GM19372 (cell line): Measurements from ENCODE around the gene AOC3.
"Not testable (repeated sequence)": the region's sequence is repeated elsewhere in the genome, so short reads cannot be mapped to it uniquely, and the experiment has no call there.

ENCODE experiments used
- ATAC-seq: cut with Tn5 transposase; IDR thresholded peaks from one replicate; pipeline ENCODE4 v1.9.1; 2021; ENCODE audit warnings: mild to moderate bottlenecking, low read depth, moderate library complexity; ENCODE audit not compliant: unreplicated experiment

The AOC3 gene

DNA sequence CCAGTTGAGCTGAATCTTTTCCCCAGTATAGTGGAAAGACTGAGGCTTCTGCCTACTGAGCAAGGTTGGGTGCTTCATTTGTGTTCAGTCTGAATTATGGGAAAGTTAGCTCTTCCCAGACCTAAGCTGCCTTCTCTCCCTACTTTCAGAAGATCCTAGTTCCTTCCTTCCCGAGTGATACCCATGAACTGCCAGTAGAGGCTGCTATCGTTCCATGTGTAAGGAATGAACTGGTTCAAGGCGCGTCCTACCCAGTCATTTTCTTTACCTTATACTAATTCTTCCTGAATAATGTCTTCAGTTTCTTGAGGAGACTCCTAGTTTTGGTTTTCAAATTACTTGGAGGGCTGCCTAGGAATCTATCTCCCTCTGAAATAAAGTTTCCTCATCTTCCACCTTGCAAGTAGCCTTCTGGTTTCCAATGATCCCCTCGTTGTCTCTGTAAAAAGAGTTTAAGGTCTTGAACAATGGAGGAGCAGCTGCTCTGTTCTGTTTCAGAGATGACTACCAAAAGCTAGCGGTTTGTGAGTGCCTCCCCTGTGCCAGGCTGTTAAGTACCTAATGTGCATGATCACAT lies 7.6 kb upstream of the AOC3 start:
- no peak for ATAC-seq

GRCh38 chr17:42844271-42844670 lies 6.7 kb upstream of the AOC3 start, which contains the start of gene AOC2:
Gene AOC2, plus strand, starts transcription at chr17:42844580. Its CDS starts 47 bp downstream, at chr17:42844627.
- no peak for ATAC-seq

DNA sequence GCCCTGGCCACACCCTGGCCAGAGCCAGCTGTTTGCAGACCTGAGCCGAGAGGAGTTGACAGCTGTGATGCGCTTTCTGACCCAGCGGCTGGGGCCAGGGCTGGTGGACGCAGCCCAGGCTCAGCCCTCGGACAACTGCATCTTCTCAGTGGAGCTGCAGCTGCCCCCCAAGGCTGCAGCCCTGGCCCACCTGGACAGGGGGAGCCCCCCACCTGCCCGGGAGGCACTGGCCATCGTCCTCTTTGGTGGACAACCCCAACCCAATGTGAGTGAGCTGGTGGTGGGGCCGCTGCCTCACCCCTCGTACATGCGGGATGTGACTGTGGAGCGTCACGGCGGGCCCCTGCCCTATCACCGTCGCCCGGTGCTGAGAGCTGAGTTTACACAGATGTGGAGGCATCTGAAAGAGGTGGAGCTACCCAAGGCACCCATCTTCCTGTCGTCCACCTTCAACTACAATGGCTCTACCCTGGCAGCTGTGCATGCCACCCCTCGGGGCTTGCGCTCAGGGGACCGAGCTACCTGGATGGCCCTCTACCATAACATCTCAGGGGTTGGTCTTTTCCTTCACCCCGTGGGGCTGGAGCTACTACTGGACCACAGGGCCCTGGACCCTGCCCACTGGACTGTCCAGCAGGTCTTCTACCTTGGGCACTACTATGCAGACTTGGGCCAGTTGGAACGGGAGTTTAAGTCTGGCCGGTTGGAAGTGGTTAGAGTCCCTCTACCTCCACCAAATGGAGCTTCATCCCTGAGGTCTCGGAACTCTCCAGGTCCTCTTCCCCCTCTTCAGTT lies 6.0 kb upstream of the AOC3 start:
- no peak for ATAC-seq

DNA sequence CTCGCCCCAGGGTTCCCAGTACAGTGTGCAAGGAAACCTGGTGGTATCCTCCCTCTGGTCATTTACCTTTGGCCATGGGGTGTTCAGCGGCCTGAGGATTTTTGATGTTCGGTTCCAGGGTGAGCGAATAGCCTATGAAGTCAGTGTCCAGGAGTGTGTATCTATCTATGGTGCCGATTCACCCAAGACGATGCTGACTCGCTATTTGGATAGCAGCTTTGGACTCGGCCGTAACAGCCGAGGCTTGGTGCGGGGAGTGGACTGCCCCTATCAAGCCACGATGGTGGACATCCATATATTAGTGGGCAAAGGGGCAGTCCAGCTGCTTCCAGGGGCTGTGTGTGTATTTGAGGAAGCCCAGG lies 5.5 kb upstream of the AOC3 start:
- no peak for ATAC-seq

DNA sequence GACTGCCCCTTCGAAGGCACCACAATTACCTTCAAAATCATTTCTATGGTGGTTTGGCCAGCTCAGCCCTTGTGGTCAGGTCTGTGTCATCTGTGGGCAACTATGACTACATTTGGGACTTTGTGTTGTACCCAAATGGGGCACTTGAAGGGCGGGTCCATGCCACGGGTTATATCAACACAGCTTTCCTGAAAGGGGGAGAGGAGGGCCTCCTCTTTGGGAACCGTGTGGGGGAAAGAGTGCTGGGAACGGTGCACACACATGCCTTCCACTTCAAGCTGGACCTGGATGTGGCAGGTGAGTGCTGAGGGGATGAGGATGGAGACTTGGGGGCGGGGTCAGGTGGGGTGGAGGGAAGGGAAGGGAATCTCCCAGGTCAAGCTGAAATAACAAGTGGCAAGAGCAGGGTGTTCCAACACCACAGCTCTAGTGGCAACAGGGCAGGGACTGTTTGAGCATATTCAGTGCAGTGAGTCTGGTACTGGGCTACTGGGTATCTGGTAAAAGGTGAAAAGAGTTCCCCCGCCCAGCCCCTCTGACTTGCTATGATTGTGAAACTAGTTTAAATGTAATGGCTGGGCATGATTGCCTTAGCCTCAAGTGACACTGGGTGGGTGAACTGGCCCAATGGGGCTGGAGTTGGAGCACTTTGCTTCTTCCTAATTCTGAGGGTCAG lies 4.9 kb upstream of the AOC3 start:
- no peak for ATAC-seq

DNA sequence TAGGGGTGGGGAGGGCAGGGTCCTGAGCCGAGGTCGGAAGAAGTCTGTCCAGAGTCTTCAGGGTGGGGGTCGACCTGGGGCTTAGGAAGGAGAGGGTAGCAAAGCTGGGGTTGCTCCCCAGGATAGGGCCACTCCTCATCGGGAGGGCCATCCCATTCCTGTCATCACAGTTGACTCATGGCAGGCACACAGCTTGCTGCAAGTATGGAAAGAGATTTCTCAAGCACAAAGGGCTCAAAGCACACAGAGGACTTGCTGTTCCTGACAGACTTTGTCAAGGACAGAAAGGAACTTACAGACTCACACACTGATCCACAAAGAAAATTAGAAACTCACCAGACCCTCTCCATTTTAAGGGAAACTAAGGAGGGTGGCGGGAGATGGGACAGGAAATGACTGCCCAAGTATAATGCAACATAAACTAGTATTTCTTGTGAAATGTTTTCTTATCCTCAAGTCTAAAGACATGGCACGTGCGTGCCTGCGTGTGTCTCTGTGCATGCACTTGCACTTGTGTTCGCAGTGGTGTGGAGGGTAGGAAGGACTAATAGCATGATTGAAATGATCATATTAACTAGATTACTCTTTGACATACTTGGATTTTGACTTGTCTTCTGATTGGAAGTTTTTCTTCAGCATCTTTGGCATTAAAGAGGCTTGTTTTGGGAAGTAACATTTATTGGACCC lies 4.3 kb upstream of the AOC3 start:
- no peak for ATAC-seq

GRCh38 chr17:42848093-42848492 lies 2.9 kb upstream of the AOC3 start:
- ATAC-seq, result no peak

DNA sequence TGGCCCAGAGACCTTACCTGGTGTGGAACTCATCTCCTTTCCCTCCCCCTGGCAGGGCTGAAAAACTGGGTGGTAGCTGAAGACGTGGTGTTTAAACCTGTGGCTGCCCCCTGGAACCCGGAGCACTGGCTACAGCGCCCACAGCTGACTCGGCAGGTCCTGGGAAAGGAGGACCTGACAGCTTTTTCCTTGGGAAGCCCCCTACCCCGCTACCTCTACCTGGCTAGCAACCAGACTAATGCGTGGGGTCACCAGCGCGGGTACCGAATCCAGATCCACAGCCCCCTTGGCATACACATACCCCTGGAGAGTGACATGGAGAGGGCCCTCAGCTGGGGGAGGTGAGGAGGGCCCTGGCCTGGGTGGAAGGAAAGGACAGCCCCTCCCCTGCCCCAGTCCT lies 2.0 kb upstream of the AOC3 start:
- no peak for ATAC-seq

DNA sequence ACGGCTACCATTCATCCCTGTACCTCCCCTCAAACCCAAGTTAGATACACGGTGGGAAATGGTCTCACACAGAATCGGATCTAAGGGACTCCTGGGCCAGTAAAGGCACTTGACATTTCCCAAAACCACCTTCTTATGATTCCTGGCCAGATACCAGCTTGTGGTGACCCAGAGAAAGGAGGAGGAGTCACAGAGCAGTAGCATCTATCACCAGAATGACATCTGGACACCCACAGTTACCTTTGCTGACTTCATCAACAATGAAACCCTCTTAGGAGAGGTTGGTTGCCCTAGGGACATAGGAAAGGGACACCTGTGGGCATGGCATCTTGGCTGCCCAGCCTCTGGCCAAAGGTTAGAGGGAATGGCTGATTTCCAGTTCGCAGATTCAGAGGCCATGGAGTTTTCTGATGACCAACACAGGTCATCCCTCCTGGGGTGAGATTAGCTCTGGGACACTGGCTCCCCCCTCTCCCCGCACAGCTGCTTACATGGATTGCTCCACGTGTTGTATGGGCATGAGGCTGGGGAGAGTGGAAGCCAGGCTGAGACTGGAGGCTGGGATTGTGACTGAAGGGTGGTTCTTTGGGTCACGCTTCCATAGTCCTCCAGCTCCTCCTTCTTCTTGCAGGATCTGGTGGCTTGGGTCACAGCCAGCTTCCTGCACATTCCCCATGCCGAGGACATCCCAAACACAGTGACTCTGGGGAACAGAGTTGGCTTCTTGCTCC lies 1.4 kb upstream of the AOC3 start:
- ATAC-seq, result no peak

- ATAC-seq, result not testable (repeated sequence)
Measured at GRCh38 chr17:42851371-42852240, 607 bp downstream of the AOC3 start.

DNA sequence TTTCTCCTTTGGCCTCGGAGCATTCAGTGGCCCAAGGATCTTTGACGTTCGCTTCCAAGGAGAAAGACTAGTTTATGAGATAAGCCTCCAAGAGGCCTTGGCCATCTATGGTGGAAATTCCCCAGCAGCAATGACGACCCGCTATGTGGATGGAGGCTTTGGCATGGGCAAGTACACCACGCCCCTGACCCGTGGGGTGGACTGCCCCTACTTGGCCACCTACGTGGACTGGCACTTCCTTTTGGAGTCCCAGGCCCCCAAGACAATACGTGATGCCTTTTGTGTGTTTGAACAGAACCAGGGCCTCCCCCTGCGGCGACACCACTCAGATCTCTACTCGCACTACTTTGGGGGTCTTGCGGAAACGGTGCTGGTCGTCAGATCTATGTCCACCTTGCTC lies 1.4 kb downstream of the AOC3 start:
- no peak for ATAC-seq

- no peak for ATAC-seq
Measured at GRCh38 chr17:42853004-42853403, 2.0 kb downstream of the AOC3 start.

DNA sequence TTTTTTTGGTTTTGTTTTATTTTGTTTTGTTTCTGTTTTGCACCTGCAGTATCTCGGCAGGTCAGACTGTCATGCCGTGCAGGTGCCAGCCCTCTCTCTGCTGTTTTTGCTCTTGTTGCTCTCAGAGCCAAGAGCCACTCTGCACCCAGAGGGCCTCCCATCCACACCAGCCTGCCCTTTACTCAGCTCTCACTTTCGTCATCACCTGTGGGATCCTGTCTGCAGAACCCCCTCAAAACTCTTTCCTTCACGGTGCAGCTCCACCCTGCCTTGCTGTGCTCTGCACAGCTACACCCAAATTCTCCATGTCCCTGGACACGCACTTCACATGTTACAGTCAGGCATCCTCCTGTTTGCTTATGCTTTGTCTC lies 2.6 kb downstream of the AOC3 start:
- no peak for ATAC-seq

- no peak for ATAC-seq
Measured at GRCh38 chr17:42853968-42854790, 3.2 kb downstream of the AOC3 start.

DNA sequence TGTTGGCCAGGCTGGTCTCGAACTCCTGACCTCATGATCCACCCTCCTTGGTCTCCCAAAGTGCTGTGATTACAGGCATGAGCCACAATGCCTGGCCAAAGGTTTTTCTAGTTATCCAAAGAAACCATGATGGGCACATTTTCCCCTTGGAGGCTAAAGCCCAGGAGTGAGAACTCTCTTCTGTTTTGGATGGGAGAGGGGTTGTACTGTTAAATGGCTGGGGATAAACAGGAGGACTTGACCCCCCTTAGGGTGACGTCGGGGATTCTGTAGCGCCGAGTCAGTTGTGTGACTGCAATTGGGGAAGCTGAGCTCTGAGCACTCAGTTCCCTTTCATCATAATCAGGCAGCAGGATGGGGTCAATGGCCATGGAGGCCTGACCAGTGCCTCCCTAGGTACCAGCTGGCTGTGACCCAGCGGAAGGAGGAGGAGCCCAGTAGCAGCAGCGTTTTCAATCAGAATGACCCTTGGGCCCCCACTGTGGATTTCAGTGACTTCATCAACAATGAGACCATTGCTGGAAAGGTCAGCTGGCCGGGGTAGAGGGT lies 4.1 kb downstream of the AOC3 start:
- no peak for ATAC-seq

DNA sequence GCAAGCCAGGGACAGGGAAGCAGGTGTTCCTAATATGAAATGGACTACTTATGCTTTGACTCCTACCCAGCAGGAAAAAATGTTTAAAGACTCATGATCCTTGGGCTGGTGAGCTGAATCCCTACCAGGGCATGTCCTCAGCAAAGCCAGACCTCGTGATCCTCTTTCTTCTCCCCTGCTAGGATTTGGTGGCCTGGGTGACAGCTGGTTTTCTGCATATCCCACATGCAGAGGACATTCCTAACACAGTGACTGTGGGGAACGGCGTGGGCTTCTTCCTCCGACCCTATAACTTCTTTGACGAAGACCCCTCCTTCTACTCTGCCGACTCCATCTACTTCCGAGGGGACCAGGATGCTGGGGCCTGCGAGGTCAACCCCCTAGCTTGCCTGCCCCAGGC lies 5.1 kb downstream of the AOC3 start:
- not testable (repeated sequence) for ATAC-seq

- not testable (repeated sequence) for ATAC-seq
Measured at GRCh38 chr17:42856516-42856915, 5.5 kb downstream of the AOC3 start.

- no peak for ATAC-seq
Measured at GRCh38 chr17:42857389-42857788, 6.4 kb downstream of the AOC3 start.
